ENCODE results near the gene PARM1. TPM values are rescaled to one million over a fixed set of nuclear protein-coding genes. Genes with fewer than 3 reads are reported as not detected.

Gene PARM1
- total and polyA plus RNA-seq, 2 experiments from 2014 or later, result 4.9 to 10.4 TPM

DNA sequence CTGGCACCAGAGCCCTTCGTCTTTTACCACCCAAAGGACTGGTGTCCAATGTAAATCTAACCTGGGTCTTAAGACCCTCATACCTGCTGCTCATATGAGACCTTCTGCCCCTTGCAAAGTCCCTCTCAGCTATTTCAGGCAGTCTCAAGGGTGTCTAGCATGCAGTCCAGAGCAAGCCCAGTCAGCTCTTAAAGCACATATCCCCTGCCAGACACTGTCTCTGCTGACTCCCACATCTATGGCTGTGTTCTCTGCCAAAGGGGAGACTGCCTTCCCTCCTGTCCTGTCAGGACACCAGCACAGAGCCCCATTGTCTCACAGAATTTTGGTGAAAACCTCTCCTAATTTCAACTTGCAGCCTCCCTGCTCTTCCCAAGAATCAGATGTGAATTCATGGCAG lies 118.5 kb downstream of the PARM1 start (continued):
- TF ChIP-seq NANOG (IDR thresholded peaks at IDR 0.05; ENCODE audit: borderline replicate concordance) (no peak), STAT1 (IDR thresholded peaks at IDR 0.05; ENCODE audit: unreplicated experiment) (no peak), ZNF114 (CRISPR knock-in tag; IDR thresholded peaks at IDR 0.05) (no peak), CREB1 (CRISPR knock-in tag; IDR thresholded peaks at IDR 0.05; ENCODE audit: low read depth) (no peak), EZH2phosphoT487 (IDR thresholded peaks at IDR 0.05; ENCODE audit: unreplicated experiment) (no peak)
- TF ChIP-seq, protein P1, sequence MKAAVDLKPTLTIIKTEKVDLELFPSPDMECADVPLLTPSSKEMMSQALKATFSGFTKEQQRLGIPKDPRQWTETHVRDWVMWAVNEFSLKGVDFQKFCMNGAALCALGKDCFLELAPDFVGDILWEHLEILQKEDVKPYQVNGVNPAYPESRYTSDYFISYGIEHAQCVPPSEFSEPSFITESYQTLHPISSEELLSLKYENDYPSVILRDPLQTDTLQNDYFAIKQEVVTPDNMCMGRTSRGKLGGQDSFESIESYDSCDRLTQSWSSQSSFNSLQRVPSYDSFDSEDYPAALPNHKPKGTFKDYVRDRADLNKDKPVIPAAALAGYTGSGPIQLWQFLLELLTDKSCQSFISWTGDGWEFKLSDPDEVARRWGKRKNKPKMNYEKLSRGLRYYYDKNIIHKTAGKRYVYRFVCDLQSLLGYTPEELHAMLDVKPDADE (IDR thresholded peaks at IDR 0.05), result no peak

DNA sequence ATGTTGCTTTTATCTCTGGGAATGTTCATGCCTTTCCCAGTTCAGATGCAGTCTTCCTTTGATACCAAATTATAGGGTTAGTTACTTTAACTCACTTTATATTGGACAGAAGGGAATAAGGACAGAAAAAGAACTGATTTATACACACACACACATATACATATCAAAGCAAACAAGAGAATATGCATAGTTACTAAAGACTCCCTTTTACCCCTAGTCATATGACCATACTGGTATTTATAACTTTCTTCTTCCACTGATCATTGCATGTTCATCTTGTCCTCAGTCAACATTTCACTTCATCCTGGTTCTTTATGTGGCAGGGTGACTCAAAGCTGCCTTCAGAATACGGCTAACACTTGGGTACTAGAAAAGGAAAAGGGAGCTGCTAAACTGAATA lies 120.4 kb downstream of the PARM1 start:
- Mint-ChIP-seq H3K27ac (no peak overlapping the region), H3K36me3 (ENCODE audit: low read depth) (no peaks in the 10 kb centered on the region), H3K27me3 (ENCODE audit: insufficient read depth, low read depth, poor library complexity) (no peaks in the 10 kb centered on the region), H3K4me1 (peaks cover 6% of the 10 kb centered on the region; the same call in 2 of the 3 replicates), H3K9me3 (no peaks in the 10 kb centered on the region), H3K4me3 (no peak overlapping the region)
- Histone ChIP-seq H3K27ac (ENCODE audit: low read depth) (no peak overlapping the region), H3K9me2 (ENCODE audit: insufficient read depth) (peaks cover 7% of the 10 kb centered on the region; the same call in 1 of the 2 replicates), H3K4me3 (no peak overlapping the region), H3K27me3 (ENCODE audit: insufficient read depth) (no peaks in the 10 kb centered on the region), H2AFZ (no peak overlapping the region), H4K20me1 (replicated peaks; ENCODE audit: insufficient read depth) (no peaks in the 10 kb centered on the region), H3K4me1 (ENCODE audit: insufficient read depth) (no peaks in the 10 kb centered on the region), H3K4me2 (no peak overlapping the region), H3K79me2 (replicated peaks; ENCODE audit: insufficient read depth) (no peaks in the 10 kb centered on the region), H3F3A (replicated peaks; ENCODE audit: low read depth) (no peaks in the 10 kb centered on the region), H3K36me3 (ENCODE audit: insufficient read depth) (no peaks in the 10 kb centered on the region)
- ATAC-seq (no peak), DNase-seq (ENCODE audit: low spot score) (no peak)
- TF ChIP-seq, protein P2, sequence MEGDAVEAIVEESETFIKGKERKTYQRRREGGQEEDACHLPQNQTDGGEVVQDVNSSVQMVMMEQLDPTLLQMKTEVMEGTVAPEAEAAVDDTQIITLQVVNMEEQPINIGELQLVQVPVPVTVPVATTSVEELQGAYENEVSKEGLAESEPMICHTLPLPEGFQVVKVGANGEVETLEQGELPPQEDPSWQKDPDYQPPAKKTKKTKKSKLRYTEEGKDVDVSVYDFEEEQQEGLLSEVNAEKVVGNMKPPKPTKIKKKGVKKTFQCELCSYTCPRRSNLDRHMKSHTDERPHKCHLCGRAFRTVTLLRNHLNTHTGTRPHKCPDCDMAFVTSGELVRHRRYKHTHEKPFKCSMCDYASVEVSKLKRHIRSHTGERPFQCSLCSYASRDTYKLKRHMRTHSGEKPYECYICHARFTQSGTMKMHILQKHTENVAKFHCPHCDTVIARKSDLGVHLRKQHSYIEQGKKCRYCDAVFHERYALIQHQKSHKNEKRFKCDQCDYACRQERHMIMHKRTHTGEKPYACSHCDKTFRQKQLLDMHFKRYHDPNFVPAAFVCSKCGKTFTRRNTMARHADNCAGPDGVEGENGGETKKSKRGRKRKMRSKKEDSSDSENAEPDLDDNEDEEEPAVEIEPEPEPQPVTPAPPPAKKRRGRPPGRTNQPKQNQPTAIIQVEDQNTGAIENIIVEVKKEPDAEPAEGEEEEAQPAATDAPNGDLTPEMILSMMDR (conservative IDR thresholded peaks at IDR 0.05; ENCODE audit: low read depth in 2 of 2), result no peak
- no peak for TF ChIP-seq EZH2 (IDR thresholded peaks at IDR 0.05; ENCODE audit: low read depth, unreplicated experiment)
- TF ChIP-seq, protein P3, sequence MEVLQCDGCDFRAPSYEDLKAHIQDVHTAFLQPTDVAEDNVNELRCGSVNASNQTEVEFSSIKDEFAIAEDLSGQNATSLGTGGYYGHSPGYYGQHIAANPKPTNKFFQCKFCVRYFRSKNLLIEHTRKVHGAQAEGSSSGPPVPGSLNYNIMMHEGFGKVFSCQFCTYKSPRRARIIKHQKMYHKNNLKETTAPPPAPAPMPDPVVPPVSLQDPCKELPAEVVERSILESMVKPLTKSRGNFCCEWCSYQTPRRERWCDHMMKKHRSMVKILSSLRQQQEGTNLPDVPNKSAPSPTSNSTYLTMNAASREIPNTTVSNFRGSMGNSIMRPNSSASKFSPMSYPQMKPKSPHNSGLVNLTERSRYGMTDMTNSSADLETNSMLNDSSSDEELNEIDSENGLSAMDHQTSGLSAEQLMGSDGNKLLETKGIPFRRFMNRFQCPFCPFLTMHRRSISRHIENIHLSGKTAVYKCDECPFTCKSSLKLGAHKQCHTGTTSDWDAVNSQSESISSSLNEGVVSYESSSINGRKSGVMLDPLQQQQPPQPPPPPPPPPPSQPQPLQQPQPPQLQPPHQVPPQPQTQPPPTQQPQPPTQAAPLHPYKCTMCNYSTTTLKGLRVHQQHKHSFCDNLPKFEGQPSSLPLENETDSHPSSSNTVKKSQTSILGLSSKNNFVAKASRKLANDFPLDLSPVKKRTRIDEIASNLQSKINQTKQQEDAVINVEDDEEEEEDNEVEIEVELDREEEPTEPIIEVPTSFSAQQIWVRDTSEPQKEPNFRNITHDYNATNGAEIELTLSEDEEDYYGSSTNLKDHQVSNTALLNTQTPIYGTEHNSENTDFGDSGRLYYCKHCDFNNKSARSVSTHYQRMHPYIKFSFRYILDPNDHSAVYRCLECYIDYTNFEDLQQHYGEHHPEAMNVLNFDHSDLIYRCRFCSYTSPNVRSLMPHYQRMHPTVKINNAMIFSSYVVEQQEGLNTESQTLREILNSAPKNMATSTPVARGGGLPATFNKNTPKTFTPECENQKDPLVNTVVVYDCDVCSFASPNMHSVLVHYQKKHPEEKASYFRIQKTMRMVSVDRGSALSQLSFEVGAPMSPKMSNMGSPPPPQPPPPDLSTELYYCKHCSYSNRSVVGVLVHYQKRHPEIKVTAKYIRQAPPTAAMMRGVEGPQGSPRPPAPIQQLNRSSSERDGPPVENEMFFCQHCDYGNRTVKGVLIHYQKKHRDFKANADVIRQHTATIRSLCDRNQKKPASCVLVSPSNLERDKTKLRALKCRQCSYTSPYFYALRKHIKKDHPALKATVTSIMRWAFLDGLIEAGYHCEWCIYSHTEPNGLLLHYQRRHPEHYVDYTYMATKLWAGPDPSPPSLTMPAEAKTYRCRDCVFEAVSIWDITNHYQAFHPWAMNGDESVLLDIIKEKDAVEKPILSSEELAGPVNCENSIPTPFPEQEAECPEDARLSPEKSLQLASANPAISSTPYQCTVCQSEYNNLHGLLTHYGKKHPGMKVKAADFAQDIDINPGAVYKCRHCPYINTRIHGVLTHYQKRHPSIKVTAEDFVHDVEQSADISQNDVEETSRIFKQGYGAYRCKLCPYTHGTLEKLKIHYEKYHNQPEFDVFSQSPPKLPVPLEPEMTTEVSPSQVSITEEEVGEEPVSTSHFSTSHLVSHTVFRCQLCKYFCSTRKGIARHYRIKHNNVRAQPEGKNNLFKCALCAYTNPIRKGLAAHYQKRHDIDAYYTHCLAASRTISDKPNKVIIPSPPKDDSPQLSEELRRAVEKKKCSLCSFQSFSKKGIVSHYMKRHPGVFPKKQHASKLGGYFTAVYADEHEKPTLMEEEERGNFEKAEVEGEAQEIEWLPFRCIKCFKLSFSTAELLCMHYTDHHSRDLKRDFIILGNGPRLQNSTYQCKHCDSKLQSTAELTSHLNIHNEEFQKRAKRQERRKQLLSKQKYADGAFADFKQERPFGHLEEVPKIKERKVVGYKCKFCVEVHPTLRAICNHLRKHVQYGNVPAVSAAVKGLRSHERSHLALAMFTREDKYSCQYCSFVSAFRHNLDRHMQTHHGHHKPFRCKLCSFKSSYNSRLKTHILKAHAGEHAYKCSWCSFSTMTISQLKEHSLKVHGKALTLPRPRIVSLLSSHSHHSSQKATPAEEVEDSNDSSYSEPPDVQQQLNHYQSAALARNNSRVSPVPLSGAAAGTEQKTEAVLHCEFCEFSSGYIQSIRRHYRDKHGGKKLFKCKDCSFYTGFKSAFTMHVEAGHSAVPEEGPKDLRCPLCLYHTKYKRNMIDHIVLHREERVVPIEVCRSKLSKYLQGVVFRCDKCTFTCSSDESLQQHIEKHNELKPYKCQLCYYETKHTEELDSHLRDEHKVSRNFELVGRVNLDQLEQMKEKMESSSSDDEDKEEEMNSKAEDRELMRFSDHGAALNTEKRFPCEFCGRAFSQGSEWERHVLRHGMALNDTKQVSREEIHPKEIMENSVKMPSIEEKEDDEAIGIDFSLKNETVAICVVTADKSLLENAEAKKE (CRISPR knock-in tag; IDR thresholded peaks at IDR 0.05), result no peak
- no peak for TF ChIP-seq POLR2AphosphoS5 (IDR thresholded peaks at IDR 0.05; ENCODE audit: low read depth)
